HAP-1 (cell line): ENCODE data around the gene MADCAM1.
A peak's percentile ranks its signal among the peaks of the same experiment; 100 is the strongest.
"Not testable (repeated sequence)": the region's sequence is repeated elsewhere in the genome, so short reads cannot be mapped to it uniquely, and the experiment has no call there.

Experiments used
- DNase-seq, 2 experiments: peaks; one replicate each; pipeline ENCODE4 v3.0.0-alpha.2; 2016 to 2020; ENCODE audit warnings: low spot score in 2 of 2
- H3K27me3 ChIP-seq: fragments of 250-450 bp; sonication (Bioruptor Pico); 2 replicates; pipeline ENCODE4 v1.5.1; 2020; ENCODE audit warnings: low read depth, mild to moderate bottlenecking, moderate library complexity
- H3K36me3 ChIP-seq: fragments of 250-450 bp; sonication (Bioruptor Pico); replicated peaks from 2 replicates; pipeline ENCODE4 v1.5.1; 2020; ENCODE audit warnings: mild to moderate bottlenecking
- H3K4me1 ChIP-seq: fragments of 250-450 bp; sonication (Bioruptor Pico); 2 replicates; pipeline ENCODE4 v1.5.1; 2020; ENCODE audit warnings: mild to moderate bottlenecking
- H3K4me3 ChIP-seq: fragments of 250-450 bp; sonication (Bioruptor Pico); 2 replicates; pipeline ENCODE4 v1.5.1; 2020; ENCODE audit warnings: mild to moderate bottlenecking, moderate library complexity
- H3K9me3 ChIP-seq: fragments of 250-450 bp; sonication (Bioruptor Pico); 2 replicates; pipeline ENCODE4 v1.5.1; 2020; ENCODE audit warnings: mild to moderate bottlenecking, moderate library complexity
- in situ Hi-C: fragments of 300-500 bp; cut with MboI; formaldehyde crosslinking; loops from 3 replicates; pipeline ENCODE4 v1.14.3; 2020; ENCODE audit warnings: low sequenced_read_pairs, inconsistent platforms, mixed read lengths

The MADCAM1 gene

GRCh38 chr19:496112-496665 is at the start of gene MADCAM1:
Gene MADCAM1, plus strand, starts transcription at chr19:496486. Its CDS starts 14 bp downstream, at chr19:496500.
- no peaks in the 10 kb centered on the region; the same call in 1 of the 2 replicates for H3K9me3 ChIP-seq
- peaks cover 10% of the 10 kb centered on the region for H3K27me3 ChIP-seq
- no peaks in the 10 kb centered on the region for H3K36me3 ChIP-seq
- in situ Hi-C loops, result no loop called here
- no peak for DNase-seq
- H3K4me3 ChIP-seq, result peak within 1 kb of the TSS; percentile 13; the same call in 1 of the 2 replicates
- H3K4me1 ChIP-seq, result no peaks in the 10 kb centered on the region

GRCh38 chr19:447064-447426 is 49.2 kb upstream of the MADCAM1 start:
- no peak overlapping the region for H3K4me3 ChIP-seq
- no peaks in the 10 kb centered on the region for H3K9me3 ChIP-seq
- H3K4me1 ChIP-seq, result no peaks in the 10 kb centered on the region
- no peaks in the 10 kb centered on the region for H3K36me3 ChIP-seq
- in situ Hi-C loops, result loop anchor here (10.0 kb wide), 1 partner anchor 122 kb away; no protein-coding TSS in a partner anchor
- H3K27me3 ChIP-seq, result no peaks in the 10 kb centered on the region
- no peak for DNase-seq

GRCh38 chr19:447816-448560 is 48.3 kb upstream of the MADCAM1 start:
- Histone ChIP-seq H3K36me3 (no peaks in the 10 kb centered on the region), H3K27me3 (no peaks in the 10 kb centered on the region), H3K4me3 (no peak overlapping the region), H3K9me3 (no peaks in the 10 kb centered on the region; the same call in 1 of the 2 replicates), H3K4me1 (no peaks in the 10 kb centered on the region)
- no peak for DNase-seq
- in situ Hi-C loops, result loop anchor here (10.0 kb wide), 1 partner anchor 123 kb away; no protein-coding TSS in a partner anchor

GRCh38 chr19:449916-450315 is 46.4 kb upstream of the MADCAM1 start:
- H3K9me3 ChIP-seq, result no peaks in the 10 kb centered on the region; the same call in 1 of the 2 replicates
- in situ Hi-C loops, result loop anchor here (10.0 kb wide), 1 partner anchor 125 kb away; no protein-coding TSS in a partner anchor
- DNase-seq, result no peak
- no peaks in the 10 kb centered on the region for H3K27me3 ChIP-seq
- H3K4me1 ChIP-seq, result no peaks in the 10 kb centered on the region
- no peaks in the 10 kb centered on the region for H3K36me3 ChIP-seq
- no peak overlapping the region for H3K4me3 ChIP-seq

GRCh38 chr19:450912-451481 is 45.3 kb upstream of the MADCAM1 start:
- DNase-seq, H3K36me3 ChIP-seq, H3K27me3 ChIP-seq, in situ Hi-C loops, H3K4me3 ChIP-seq, H3K9me3 ChIP-seq, H3K4me1 ChIP-seq: not testable (repeated sequence)

- no peaks in the 10 kb centered on the region; the same call in 1 of the 2 replicates for H3K9me3 ChIP-seq
- in situ Hi-C loops, result no loop called here
- no peak for DNase-seq
- H3K27me3 ChIP-seq, result no peaks in the 10 kb centered on the region
- no peaks in the 10 kb centered on the region for H3K36me3 ChIP-seq
- H3K4me1 ChIP-seq, result no peaks in the 10 kb centered on the region
- no peak overlapping the region for H3K4me3 ChIP-seq
These were observed 43.5 kb upstream of the MADCAM1 start for GRCh38 chr19:452829-453228.

GRCh38 chr19:453606-454005 is 42.7 kb upstream of the MADCAM1 start:
- in situ Hi-C loops, result no loop called here
- no peaks in the 10 kb centered on the region for H3K4me1 ChIP-seq
- DNase-seq, result no peak
- no peaks in the 10 kb centered on the region for H3K36me3 ChIP-seq
- H3K27me3 ChIP-seq, result no peaks in the 10 kb centered on the region
- no peak overlapping the region for H3K4me3 ChIP-seq
- no peaks in the 10 kb centered on the region; the same call in 1 of the 2 replicates for H3K9me3 ChIP-seq

GRCh38 chr19:455031-455705 is 41.1 kb upstream of the MADCAM1 start:
- H3K4me1 ChIP-seq, result no peaks in the 10 kb centered on the region
- H3K27me3 ChIP-seq, result no peaks in the 10 kb centered on the region
- H3K4me3 ChIP-seq, result no peak overlapping the region
- no peaks in the 10 kb centered on the region for H3K36me3 ChIP-seq
- DNase-seq, result no peak
- in situ Hi-C loops, result no loop called here
- no peaks in the 10 kb centered on the region; the same call in 1 of the 2 replicates for H3K9me3 ChIP-seq

- H3K9me3 ChIP-seq, result no peaks in the 10 kb centered on the region; the same call in 1 of the 2 replicates
- no peak overlapping the region for H3K4me3 ChIP-seq
- H3K36me3 ChIP-seq, result no peaks in the 10 kb centered on the region
- in situ Hi-C loops, result no loop called here
- H3K4me1 ChIP-seq, result no peaks in the 10 kb centered on the region
- no peak for DNase-seq
- H3K27me3 ChIP-seq, result no peaks in the 10 kb centered on the region
These were observed 40.3 kb upstream of the MADCAM1 start for GRCh38 chr19:455851-456546.

- no peaks in the 10 kb centered on the region for H3K27me3 ChIP-seq
- in situ Hi-C loops, result no loop called here
- no peak for DNase-seq
These were observed 39.7 kb upstream of the MADCAM1 start for GRCh38 chr19:456547-457110.

GRCh38 chr19:457636-458035 is 38.6 kb upstream of the MADCAM1 start:
- Histone ChIP-seq H3K9me3 (no peaks in the 10 kb centered on the region; the same call in 1 of the 2 replicates), H3K4me3 (no peak overlapping the region), H3K4me1 (peaks cover 4% of the 10 kb centered on the region; the same call in 1 of the 2 replicates), H3K36me3 (no peaks in the 10 kb centered on the region), H3K27me3 (no peaks in the 10 kb centered on the region)
- no peak for DNase-seq
- in situ Hi-C loops, result no loop called here

More at GRCh38 chr19:456547-457110, 39.7 kb upstream of the MADCAM1 start:
- H3K4me3 ChIP-seq, result no peak overlapping the region
- H3K36me3 ChIP-seq, result no peaks in the 10 kb centered on the region
- no peaks in the 10 kb centered on the region for H3K4me1 ChIP-seq
- no peaks in the 10 kb centered on the region; the same call in 1 of the 2 replicates for H3K9me3 ChIP-seq

- Histone ChIP-seq H3K9me3 (no peaks in the 10 kb centered on the region), H3K27me3 (no peaks in the 10 kb centered on the region), H3K4me1 (peaks cover 4% of the 10 kb centered on the region; the same call in 1 of the 2 replicates), H3K36me3 (no peaks in the 10 kb centered on the region), H3K4me3 (no peak overlapping the region)
- in situ Hi-C loops, result no loop called here
- DNase-seq, result no peak
These were observed 37.9 kb upstream of the MADCAM1 start for GRCh38 chr19:458091-459042.
